ENCODE measurements around the gene TMEM271.

GRCh38 chr4:572594-572993, 3.5 kb downstream of the TMEM271 start:
- TF ChIP-seq EGR1 (IDR thresholded peaks at IDR 0.05), result no peak
- no peak for TF ChIP-seq ZBTB7A (IDR thresholded peaks at IDR 0.05; ENCODE audit: low read depth)

Measured in Ishikawa (cell line).